Body of pancreas (tissue), 4 donors: ENCODE results near the gene DST.

Experiments used
- CTCF ChIP-seq, 7 experiments: fragments of 450-650 bp in 4 of 7; fragments of 200-600 bp in 3 of 7; sonication (generic) in 3 of 7; IDR thresholded peaks; one replicate each; pipeline ENCODE4 v1.5.1; 2016 to 2019; ENCODE audit warnings: antibody characterized with exemption in 7 of 7
- POLR2A ChIP-seq, 3 donors: fragments of 450-650 bp; IDR thresholded peaks; one replicate each; pipeline ENCODE4 v1.6.1; 2016; ENCODE audit warnings: antibody characterized with exemption in 3 of 3, mild to moderate bottlenecking in 2 of 3

- no peak for TF ChIP-seq CTCF (IDR thresholded peaks at IDR 0.05)
- TF ChIP-seq POLR2A (IDR thresholded peaks at IDR 0.05) = no peak
Observed at GRCh38 chr6:56594699-56595098, 48.0 kb downstream of the DST start.
